GM10847 (cell line): Measurements from ENCODE around the gene TNS3.

Experiments
- POLR2A ChIP-seq: IDR thresholded peaks from 2 replicates; pipeline ENCODE4 v1.6.1; 2011; ENCODE audit not compliant: insufficient read length; ENCODE audit errors: extremely low read depth

Gene TNS3

GRCh38 chr7:47574482-47575329 is 7.2 kb downstream of the TNS3 start:
- TF ChIP-seq POLR2A, result no peak

GRCh38 chr7:47573758-47574481 is 8.0 kb downstream of the TNS3 start:
- TF ChIP-seq POLR2A, result no peak

- TF ChIP-seq POLR2A, result no peak
Measured at GRCh38 chr7:47572939-47573757, 8.8 kb downstream of the TNS3 start.

GRCh38 chr7:47572094-47572445 is 9.8 kb downstream of the TNS3 start:
- TF ChIP-seq POLR2A, result no peak

GRCh38 chr7:47571331-47572093 is 10.4 kb downstream of the TNS3 start:
- no peak for TF ChIP-seq POLR2A

- no peak for TF ChIP-seq POLR2A
Measured at GRCh38 chr7:47570649-47571050, 11.3 kb downstream of the TNS3 start.

- no peak for TF ChIP-seq POLR2A
Measured at GRCh38 chr7:47568547-47568946, 13.4 kb downstream of the TNS3 start.

- TF ChIP-seq POLR2A, result no peak
Measured at GRCh38 chr7:47568056-47568455, 13.9 kb downstream of the TNS3 start.

GRCh38 chr7:47565640-47566250 is 16.2 kb downstream of the TNS3 start:
- no peak for TF ChIP-seq POLR2A

GRCh38 chr7:47563521-47563920 is 18.4 kb downstream of the TNS3 start:
- no peak for TF ChIP-seq POLR2A

- TF ChIP-seq POLR2A, result no peak
Measured at GRCh38 chr7:47561715-47562446, 20.0 kb downstream of the TNS3 start.

- TF ChIP-seq POLR2A, result no peak
Measured at GRCh38 chr7:47559306-47560220, 22.3 kb downstream of the TNS3 start.
